Breast epithelium (tissue), 3 donors: ENCODE measurements around the gene TMEM144.

Experiments used
- POLR2A ChIP-seq: fragments of 450-650 bp; IDR thresholded peaks from one replicate; pipeline ENCODE4 v1.6.1; 2016; ENCODE audit warnings: antibody characterized with exemption, mild to moderate bottlenecking, moderate library complexity
- POLR2AphosphoS5 ChIP-seq, 3 donors: sonication (generic); formaldehyde crosslinking; IDR thresholded peaks; one replicate each; pipeline ENCODE4 v1.6.1; 2017; ENCODE audit warnings: antibody characterized with exemption in 3 of 3
- TF ChIP-seq, protein P1 (sequence below), 3 donors: fragments of 450-650 bp; IDR thresholded peaks; one replicate each; pipeline ENCODE4 v1.5.1; 2016 to 2017; ENCODE audit warnings: antibody characterized with exemption in 3 of 3, mild to moderate bottlenecking in 3 of 3, moderate library complexity in 3 of 3

DNA sequence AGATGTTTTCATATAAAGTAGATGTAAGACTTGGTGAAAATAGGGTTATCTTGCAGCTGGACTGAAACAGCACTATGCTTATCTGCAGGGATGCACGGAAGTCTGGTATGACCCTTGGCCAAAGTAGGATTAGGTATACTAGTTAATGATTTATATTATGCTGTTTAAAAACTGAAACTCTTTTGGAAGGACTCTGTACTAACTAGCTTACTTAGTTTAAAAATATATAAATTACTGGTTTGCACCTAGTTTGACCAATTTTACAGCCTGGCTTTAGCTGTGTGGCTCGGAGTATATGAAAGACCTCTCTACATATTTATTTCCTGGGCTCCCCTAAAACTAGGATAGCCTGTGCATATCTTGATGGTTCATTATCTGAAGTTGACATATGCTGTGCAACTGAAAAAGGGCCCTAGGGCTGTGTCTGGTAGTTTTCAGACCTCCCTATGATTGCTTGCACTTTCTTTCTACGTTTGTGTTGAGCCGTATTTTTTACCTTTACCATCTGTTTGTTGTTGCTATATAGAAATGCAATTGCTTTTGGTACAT is 89.2 kb downstream of the TMEM144 start:
- TF ChIP-seq POLR2A (no peak), POLR2AphosphoS5 (IDR thresholded peaks at IDR 0.05) (no peak)
- TF ChIP-seq, protein P1, sequence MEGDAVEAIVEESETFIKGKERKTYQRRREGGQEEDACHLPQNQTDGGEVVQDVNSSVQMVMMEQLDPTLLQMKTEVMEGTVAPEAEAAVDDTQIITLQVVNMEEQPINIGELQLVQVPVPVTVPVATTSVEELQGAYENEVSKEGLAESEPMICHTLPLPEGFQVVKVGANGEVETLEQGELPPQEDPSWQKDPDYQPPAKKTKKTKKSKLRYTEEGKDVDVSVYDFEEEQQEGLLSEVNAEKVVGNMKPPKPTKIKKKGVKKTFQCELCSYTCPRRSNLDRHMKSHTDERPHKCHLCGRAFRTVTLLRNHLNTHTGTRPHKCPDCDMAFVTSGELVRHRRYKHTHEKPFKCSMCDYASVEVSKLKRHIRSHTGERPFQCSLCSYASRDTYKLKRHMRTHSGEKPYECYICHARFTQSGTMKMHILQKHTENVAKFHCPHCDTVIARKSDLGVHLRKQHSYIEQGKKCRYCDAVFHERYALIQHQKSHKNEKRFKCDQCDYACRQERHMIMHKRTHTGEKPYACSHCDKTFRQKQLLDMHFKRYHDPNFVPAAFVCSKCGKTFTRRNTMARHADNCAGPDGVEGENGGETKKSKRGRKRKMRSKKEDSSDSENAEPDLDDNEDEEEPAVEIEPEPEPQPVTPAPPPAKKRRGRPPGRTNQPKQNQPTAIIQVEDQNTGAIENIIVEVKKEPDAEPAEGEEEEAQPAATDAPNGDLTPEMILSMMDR (IDR thresholded peaks at IDR 0.05): no peak
